Measurements from ENCODE around the gene GAREM1.
"Not testable (repeated sequence)": the region's sequence is repeated elsewhere in the genome, so short reads cannot be mapped to it uniquely, and the experiment has no call there.

GAREM1 gene

GRCh38 chr18:32470714-32471633 is at the start of gene GAREM1:
GAREM1 (minus strand) TSS chr18:32470882; CDS start chr18:32470428, 454 bp downstream.
- peak; percentile 17 to 39 (median 35) for DNase-seq

GRCh38 chr18:32511147-32511546 is 40.5 kb upstream of the GAREM1 start:
- no peak for DNase-seq

GRCh38 chr18:32509111-32509510 is 38.4 kb upstream of the GAREM1 start:
- no peak for DNase-seq

GRCh38 chr18:32507093-32507492 is 36.4 kb upstream of the GAREM1 start:
- DNase-seq = no peak

GRCh38 chr18:32502014-32502413 is 31.3 kb upstream of the GAREM1 start:
- DNase-seq = no peak

- not testable (repeated sequence) for DNase-seq
Measured at GRCh38 chr18:32501242-32501641, 30.6 kb upstream of the GAREM1 start.

- no peak for DNase-seq
Measured at GRCh38 chr18:32483002-32483401, 12.3 kb upstream of the GAREM1 start.

GRCh38 chr18:32482117-32482516 is 11.4 kb upstream of the GAREM1 start:
- DNase-seq = no peak

GRCh38 chr18:32480581-32480980 is 9.9 kb upstream of the GAREM1 start:
- DNase-seq = no peak

GRCh38 chr18:32478807-32479206 is 8.1 kb upstream of the GAREM1 start:
- DNase-seq = no peak

GRCh38 chr18:32478317-32478716 is 7.6 kb upstream of the GAREM1 start:
- no peak for DNase-seq

- no peak for DNase-seq
Measured at GRCh38 chr18:32476106-32476505, 5.4 kb upstream of the GAREM1 start.

GRCh38 chr18:32475069-32475468 is 4.4 kb upstream of the GAREM1 start:
- not testable (repeated sequence) for DNase-seq

GRCh38 chr18:32473325-32473724 is 2.6 kb upstream of the GAREM1 start:
- no peak for DNase-seq

- no peak for DNase-seq
Measured at GRCh38 chr18:32472841-32473240, 2.2 kb upstream of the GAREM1 start.

- no peak for DNase-seq
Measured at GRCh38 chr18:32470460-32470713, 295 bp downstream of the GAREM1 start.

GRCh38 chr18:32469691-32470459 is 807 bp downstream of the GAREM1 start:
- DNase-seq = no peak

GRCh38 chr18:32469190-32469651 is 1.5 kb downstream of the GAREM1 start:
- no peak for DNase-seq

GRCh38 chr18:32468147-32468845 is 2.4 kb downstream of the GAREM1 start:
- no peak for DNase-seq

GRCh38 chr18:32461709-32462272 is 8.9 kb downstream of the GAREM1 start:
- DNase-seq = no peak

GRCh38 chr18:32460171-32460731 is 10.4 kb downstream of the GAREM1 start:
- no peak for DNase-seq

- no peak for DNase-seq
Measured at GRCh38 chr18:32459361-32460101, 11.2 kb downstream of the GAREM1 start.

All from activated CD4-positive, CD25-positive, alpha-beta regulatory T cell (primary cell).